Mononuclear cell (primary cell): ENCODE data around the gene WDFY1. TPM values are rescaled to one million over a fixed set of nuclear protein-coding genes. Genes with fewer than 3 reads are reported as not detected.

Experiments used
- H3K27me3 ChIP-seq: 2 replicates; pipeline ENCODE4 v1.6.0; 2011; ENCODE audit warnings: low read length, control low read depth; ENCODE audit not compliant: insufficient read depth
- H3K4me1 ChIP-seq: 2 replicates; pipeline ENCODE4 v1.5.1; 2011; ENCODE audit warnings: mild to moderate bottlenecking, low read length, control low read depth; ENCODE audit not compliant: insufficient read depth
- H3K4me3 ChIP-seq: 2 replicates; pipeline ENCODE4 v1.5.1; 2011; ENCODE audit warnings: mild to moderate bottlenecking, low read length, moderate library complexity
- H3K9me3 ChIP-seq: 2 replicates; pipeline ENCODE4 v1.5.1; 2011; ENCODE audit warnings: low read depth, mild to moderate bottlenecking, control low read depth, low read length
- total RNA-seq: library from RNA; depleted of rRNA; stranded (reverse); fragments of >200 nt; gene quantifications from one replicate; pipeline ENCODE4 v1.2.3, GENCODE V29; 2012

WDFY1 gene
- total RNA-seq, 1 donor: 103 TPM

DNA sequence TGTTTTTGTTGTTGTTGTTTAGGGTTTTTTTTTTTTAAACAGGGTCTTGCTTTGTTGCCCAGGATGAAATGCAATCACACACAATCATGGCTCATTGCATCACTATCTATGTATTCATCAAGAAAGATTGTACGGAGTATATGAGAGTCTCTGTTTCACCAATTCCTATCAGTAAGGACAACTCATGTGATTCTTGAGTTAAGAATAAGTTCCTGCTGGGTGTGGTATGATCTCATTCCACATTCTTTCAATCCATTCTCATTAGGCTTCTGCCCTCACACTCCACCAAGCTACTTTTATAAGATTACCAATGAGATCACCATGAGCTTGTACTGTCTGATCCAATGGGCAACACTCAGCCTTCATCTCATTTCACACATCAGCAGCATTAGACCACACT lies 98.6 kb downstream of the WDFY1 start:
- Histone ChIP-seq H3K27me3 (no peaks in the 10 kb centered on the region), H3K4me3 (no peak overlapping the region), H3K9me3 (no peaks in the 10 kb centered on the region), H3K4me1 (no peaks in the 10 kb centered on the region)

DNA sequence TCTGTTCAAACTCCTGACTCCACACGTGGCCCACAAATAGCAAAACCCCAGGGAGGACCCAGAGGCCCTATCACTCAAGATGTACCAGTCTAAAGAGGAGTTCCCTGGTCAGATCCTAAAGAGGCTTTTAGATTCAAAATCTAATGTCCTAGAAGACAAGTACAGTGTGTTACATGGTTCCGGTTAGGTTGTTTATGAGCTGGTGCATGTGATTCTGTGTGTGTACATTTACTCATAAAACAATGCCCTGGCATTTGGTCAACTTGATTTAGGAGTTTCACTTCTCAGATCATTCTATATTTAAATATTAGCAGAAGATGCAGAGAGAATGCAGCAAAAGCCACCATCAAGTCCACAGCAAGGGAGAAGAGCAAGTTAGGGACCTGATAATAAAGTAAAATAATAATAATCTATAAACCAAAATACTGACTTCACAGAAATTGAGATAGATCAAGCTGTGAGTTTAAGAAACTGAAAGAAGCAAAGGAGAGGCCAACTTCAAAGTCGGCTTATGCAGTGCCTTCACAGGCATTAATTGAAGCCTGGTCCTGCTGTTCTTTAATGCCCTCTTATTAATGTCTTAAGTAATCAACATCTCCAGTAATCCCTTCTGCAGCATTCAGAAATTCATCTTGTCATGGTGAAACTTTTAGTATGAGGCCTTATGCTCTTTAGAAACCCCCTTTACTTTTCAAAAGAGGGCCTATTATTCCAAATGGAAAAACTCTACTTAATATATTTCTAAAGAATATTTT lies 103.5 kb downstream of the WDFY1 start:
- H3K9me3 ChIP-seq: no peaks in the 10 kb centered on the region
- H3K4me3 ChIP-seq: no peak overlapping the region
- peaks cover 9% of the 10 kb centered on the region for H3K4me1 ChIP-seq
- H3K27me3 ChIP-seq: no peaks in the 10 kb centered on the region

DNA sequence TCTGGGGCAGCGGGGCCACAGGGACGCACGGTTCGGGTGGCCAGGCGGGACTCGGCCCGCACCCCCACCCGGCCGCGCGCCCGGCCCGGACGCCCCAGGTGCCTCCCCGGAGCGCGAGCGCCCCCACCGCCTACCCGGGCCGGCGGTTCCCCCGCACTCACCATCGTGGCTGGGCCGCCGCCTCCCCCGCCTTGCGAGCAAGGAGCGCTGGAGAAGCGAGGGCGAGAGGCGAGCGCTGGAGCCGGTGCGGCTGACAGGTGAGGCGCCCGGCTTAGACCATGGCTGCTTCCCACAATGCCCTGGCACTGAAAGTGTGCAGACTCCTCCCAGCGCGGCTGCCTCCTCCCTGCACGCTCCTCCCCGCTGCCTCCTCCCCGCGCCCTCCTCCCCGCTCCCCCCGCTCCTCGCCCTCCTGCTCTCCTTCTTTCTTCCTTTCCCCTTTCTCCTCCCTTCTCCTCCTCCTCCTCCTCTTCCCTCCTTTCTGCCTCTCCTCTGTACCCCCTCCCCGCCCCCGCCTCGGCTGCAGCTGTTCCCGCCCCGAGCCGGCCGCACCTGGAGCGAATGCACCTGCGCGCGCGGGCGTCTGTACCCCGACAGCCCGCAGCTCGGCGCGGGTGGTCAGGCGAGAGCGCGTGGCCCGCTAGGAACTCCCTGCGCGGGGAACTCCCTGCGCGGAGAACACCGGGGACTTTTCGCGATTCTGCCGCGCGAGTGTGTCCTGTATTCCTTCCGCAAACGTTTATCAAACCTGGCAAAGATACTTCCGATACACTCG lies 107.7 kb downstream of the WDFY1 start, which contains the start of gene AP1S3:
Gene AP1S3 (minus strand): TSS at position 296 of the 775 bp plus-strand sequence. CDS start 132 bp downstream, at position 164.
- H3K27me3 ChIP-seq: no peaks in the 10 kb centered on the region
- peak within 1 kb of the TSS; percentile 61 for H3K4me3 ChIP-seq
- H3K4me1 ChIP-seq: peaks cover 23% of the 10 kb centered on the region
- H3K9me3 ChIP-seq: no peaks in the 10 kb centered on the region

DNA sequence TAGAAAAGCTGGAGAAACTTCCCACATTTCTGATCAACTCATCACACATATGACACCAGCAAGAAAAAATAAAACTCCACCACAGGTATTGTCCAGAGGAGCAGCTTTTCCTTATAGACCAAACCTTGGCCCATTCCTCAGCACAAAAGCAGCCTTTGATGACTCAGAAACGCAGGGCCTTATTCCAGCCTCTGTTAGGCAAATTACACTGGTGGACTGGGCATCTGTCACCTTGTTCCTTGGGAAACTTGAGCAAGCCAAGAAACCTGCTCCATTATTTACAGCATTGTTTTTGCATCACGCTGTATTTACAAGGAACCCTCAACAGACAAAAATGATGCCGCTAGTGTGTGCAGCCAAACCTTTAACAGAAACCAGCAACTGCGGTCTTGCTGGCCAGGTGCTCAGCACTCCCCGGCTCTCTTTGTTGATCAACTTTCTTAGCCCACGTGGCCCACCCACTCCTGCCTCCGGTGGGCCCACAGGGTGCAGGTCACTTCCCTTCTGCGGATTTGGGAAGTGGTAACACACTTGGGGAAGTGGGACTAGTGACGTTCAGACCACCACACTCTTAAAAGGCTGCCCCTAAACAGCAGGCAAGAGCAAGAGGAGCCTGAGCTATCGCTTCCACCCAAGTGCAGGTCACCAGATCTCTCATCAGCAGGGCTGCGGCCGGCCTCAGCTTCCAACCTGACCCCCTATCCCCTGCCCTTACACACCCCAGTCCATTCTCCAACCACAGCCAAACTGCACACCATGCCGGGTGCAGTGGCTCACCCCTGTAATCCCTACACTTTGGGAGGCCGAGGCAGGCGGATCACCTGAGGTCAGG lies 109.2 kb downstream of the WDFY1 start:
- Histone ChIP-seq H3K4me3 (no peak overlapping the region), H3K27me3 (no peaks in the 10 kb centered on the region), H3K9me3 (no peaks in the 10 kb centered on the region), H3K4me1 (peaks cover 18% of the 10 kb centered on the region)

DNA sequence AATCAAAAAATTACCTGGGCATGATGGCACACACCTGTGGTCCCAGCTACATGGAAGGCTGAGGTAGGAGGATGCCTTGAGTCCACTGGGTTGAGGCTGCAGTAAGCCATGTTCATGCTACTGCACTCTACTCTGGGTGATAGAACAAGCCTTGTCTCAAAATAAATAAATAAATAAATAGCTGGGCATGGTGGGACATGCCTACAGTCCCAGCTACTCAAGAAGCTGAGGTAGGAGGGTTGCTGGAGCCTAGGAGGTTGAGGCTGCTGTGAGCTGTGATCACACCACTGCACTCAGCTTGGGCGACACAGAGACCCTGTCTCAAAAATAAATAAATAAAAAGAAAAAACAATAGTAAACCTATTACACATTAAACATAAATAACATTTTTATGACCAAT lies 110.7 kb downstream of the WDFY1 start:
- Histone ChIP-seq H3K9me3 (no peaks in the 10 kb centered on the region), H3K27me3 (no peaks in the 10 kb centered on the region), H3K4me3 (no peak overlapping the region), H3K4me1 (peaks cover 18% of the 10 kb centered on the region)

DNA sequence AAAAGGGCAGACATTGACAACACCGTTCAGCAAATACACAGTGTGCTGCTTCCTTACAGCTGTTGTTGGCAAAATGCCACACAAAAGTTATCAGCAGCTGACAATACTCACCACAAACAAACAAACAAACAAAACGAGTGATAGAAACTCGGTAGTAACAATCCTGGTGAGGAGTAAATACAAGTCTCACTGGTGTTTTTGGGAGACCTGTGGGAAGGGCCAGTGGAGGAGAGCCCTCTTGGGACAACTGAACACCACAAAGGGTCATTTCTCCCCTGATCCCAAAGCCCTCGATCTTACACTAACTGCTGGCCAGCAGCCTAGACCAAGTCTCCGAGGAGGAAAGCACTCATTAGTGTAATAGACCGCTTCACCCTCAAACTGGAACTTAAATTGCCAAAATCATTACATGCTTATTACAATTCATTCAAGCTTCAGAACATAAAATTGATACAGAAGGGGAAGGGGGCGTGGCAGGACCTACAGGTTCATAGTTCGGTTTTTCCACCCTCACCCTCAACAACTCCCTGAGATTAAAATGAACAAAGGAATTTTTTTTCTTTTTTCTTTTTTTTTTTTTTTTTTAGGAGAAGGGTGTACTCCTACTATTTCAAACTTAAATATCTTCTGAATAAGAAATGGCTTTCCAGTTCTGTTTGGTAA lies 112.8 kb downstream of the WDFY1 start:
- no peaks in the 10 kb centered on the region for H3K27me3 ChIP-seq
- no peaks in the 10 kb centered on the region for H3K9me3 ChIP-seq
- peaks cover 18% of the 10 kb centered on the region for H3K4me1 ChIP-seq
- H3K4me3 ChIP-seq: no peak overlapping the region

DNA sequence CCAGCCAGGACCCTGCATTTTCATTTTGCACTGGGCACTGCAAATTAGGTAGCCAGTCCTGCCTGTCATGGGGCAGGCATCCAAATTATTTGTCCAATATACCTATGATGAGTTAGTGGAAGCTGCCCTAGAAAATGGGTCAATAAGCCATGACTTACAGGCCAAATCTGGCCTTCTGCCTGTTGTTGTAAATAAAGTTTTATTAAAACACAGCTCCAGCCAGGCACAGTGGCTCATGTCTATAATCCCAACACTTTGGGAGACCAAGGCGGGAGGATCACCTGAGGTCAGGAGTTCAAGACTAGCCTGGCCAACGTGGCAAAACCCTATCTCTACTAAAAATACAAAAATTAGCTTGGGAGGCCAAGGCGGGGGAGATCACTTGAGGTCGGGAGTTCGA lies 116.0 kb downstream of the WDFY1 start:
- Histone ChIP-seq H3K4me1 (no peaks in the 10 kb centered on the region), H3K4me3 (no peak overlapping the region), H3K27me3 (no peaks in the 10 kb centered on the region), H3K9me3 (no peaks in the 10 kb centered on the region)

DNA sequence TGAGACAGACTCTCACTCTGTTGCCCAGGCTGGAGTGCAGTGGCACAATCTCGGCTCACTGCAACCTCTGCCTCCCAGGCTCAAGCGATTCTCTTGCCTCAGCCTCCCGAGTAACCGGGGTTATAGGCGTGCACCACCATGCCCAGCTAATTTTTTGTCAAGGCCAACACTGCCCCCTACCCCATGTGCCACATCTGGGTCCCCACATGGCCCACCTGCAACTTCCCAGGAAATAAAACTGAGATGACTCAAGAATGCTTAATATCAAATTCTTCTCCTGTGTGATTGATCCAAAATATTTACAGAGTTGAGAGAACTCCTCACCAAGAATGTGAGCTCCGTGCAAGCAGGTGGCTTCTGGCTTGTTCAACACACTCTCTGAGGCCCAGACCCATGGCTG lies 116.8 kb downstream of the WDFY1 start:
- Histone ChIP-seq H3K4me3 (no peak overlapping the region), H3K4me1 (no peaks in the 10 kb centered on the region), H3K9me3 (no peaks in the 10 kb centered on the region), H3K27me3 (no peaks in the 10 kb centered on the region)

DNA sequence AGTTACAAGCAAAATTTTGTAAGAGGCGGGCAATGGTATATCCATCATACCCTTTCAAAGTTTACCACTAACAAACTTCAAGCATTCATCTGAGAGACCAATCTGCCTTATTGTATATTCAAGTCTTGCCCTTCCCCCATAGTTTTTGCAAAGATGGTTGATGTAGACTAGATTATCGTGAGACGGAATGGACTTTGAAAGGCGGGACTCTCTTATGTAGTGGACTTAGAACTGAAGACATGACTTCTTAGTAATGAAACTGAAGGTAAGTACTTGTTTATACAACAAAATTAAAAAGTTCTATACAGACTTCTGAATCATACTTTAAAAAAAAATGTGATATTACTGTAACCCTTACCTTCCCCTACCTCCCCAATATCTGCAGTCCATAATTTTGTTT lies 118.1 kb downstream of the WDFY1 start:
- no peaks in the 10 kb centered on the region for H3K9me3 ChIP-seq
- H3K4me1 ChIP-seq: no peaks in the 10 kb centered on the region
- no peaks in the 10 kb centered on the region for H3K27me3 ChIP-seq
- H3K4me3 ChIP-seq: no peak overlapping the region

Other genes with a start within 250 kb of the WDFY1 start
- 5.4 TPM for gene AP1S3, start 107.8 kb downstream of the WDFY1 start, total RNA-seq
- gene MRPL44, start 12.1 kb upstream of the WDFY1 start, total RNA-seq: 69.6 TPM
- 2.5 TPM for gene SERPINE2, start 94.0 kb upstream of the WDFY1 start, total RNA-seq